DND-41 (cell line): ENCODE data around the gene MATR3.
A peak's percentile ranks its signal among the peaks of the same experiment; 100 is the strongest.

Experiments used
- ATAC-seq: fragments of 200-7000 bp; cut with Tn5 transposase; 3 replicates; pipeline ENCODE4 v1.9.1; 2021; ENCODE audit warnings: low read depth; ENCODE audit not compliant: insufficient read depth
- DNase-seq: peaks from one replicate; pipeline ENCODE4 v3.0.0-alpha.2; 2020
- H2AFZ ChIP-seq: 2 replicates; pipeline ENCODE4 v1.6.0; 2012; ENCODE audit warnings: low read depth, low read length
- H3K27ac ChIP-seq: 2 replicates; pipeline ENCODE4 v1.5.1; 2012; ENCODE audit warnings: low read length, inconsistent platforms
- H3K27me3 ChIP-seq: fragments of 200-600 bp; sonication (generic); 2 replicates; pipeline ENCODE4 v1.6.0; 2012; ENCODE audit warnings: low read length, mild to moderate bottlenecking, inconsistent platforms; ENCODE audit not compliant: insufficient read depth, poor library complexity
- H3K36me3 ChIP-seq: 2 replicates; pipeline ENCODE4 v1.5.1; 2012; ENCODE audit warnings: low read length, inconsistent platforms; ENCODE audit not compliant: insufficient read depth
- H3K4me1 ChIP-seq: 2 replicates; pipeline ENCODE4 v1.5.1; 2012; ENCODE audit warnings: mild to moderate bottlenecking, low read length; ENCODE audit not compliant: insufficient read depth
- H3K4me2 ChIP-seq: 2 replicates; pipeline ENCODE4 v1.6.0; 2012; ENCODE audit warnings: mild to moderate bottlenecking, moderate library complexity, low read length, inconsistent platforms; ENCODE audit not compliant: insufficient read depth
- H3K4me3 ChIP-seq, 2 experiments: fragments of 200-600 bp in 1 of 2; shearing (Covaris generic) in 1 of 2; 2 replicates each; pipeline ENCODE4 v1.5.1; 2012 to 2016; ENCODE audit warnings: inconsistent platforms in 2 of 2, low read length in 2 of 2, mild to moderate bottlenecking in 2 of 2, low read depth in 1 of 2, moderate library complexity in 1 of 2
- H3K79me2 ChIP-seq: 2 replicates; pipeline ENCODE4 v1.6.0; 2012; ENCODE audit warnings: low read length, inconsistent platforms; ENCODE audit not compliant: insufficient read depth
- H3K9ac ChIP-seq: 2 replicates; pipeline ENCODE4 v1.6.0; 2012; ENCODE audit warnings: low read depth, mild to moderate bottlenecking, inconsistent platforms, low read length, moderate library complexity
- H3K9me3 ChIP-seq: 2 replicates; pipeline ENCODE4 v1.5.1; 2012; ENCODE audit warnings: low read length, moderate library complexity, mild to moderate bottlenecking, inconsistent platforms; ENCODE audit not compliant: insufficient read depth, severe bottlenecking
- H4K20me1 ChIP-seq: 2 replicates; pipeline ENCODE4 v1.6.0; 2012; ENCODE audit warnings: low read length; ENCODE audit not compliant: insufficient read depth
- CTCF ChIP-seq: IDR thresholded peaks from 2 replicates; pipeline ENCODE4 v1.5.1; 2012; ENCODE audit warnings: borderline replicate concordance, low read length, moderate library complexity, mild to moderate bottlenecking; ENCODE audit not compliant: poor library complexity, severe bottlenecking; ENCODE audit errors: extremely low read depth
- EZH2 ChIP-seq: IDR thresholded peaks from 3 replicates; pipeline ENCODE4 v1.6.1; 2012; ENCODE audit warnings: borderline replicate concordance, low read depth, mild to moderate bottlenecking, moderate library complexity, low read length, inconsistent platforms; ENCODE audit not compliant: severe bottlenecking

The MATR3 gene

DNA sequence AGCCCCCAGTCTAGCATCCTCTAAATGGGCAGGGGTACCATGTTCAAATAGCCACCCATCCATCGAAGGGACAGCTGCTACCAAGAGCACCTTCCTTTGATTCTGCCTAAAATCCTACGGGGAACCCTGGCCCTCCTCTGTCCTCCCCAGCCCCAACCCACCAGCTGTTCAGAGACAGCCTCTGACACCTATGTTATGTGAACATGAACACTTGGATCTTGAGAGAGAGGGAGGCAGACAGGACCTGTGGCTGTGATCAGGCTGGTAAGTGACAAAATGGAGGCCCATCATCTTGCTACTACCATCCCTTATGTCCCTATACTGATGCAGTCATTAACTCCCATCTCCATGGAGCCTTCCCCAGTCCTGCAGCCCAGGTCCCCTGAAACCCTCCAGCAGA is 81.4 kb downstream of the MATR3 start:
- Histone ChIP-seq H3K36me3 (peaks cover 60% of the 10 kb centered on the region), H3K9me3 (no peaks in the 10 kb centered on the region), H3K79me2 (no peaks in the 10 kb centered on the region; the same call in 1 of the 2 replicates), H3K9ac (no peak overlapping the region), H2AFZ (no peak overlapping the region), H3K27ac (no peak overlapping the region), H3K4me3 (no peak overlapping the region), H4K20me1 (peaks cover 9% of the 10 kb centered on the region; the same call in 1 of the 2 replicates), H3K27me3 (no peaks in the 10 kb centered on the region), H3K4me1 (no peaks in the 10 kb centered on the region), H3K4me2 (no peak overlapping the region)
- 0 out of 3 replicates have a peak, but pooled peaks have one; percentile 6 for ATAC-seq
- peak; percentile 40 for TF ChIP-seq CTCF
- TF ChIP-seq EZH2 = no peak
- no peak for DNase-seq

GRCh38 chr5:139376364-139376763 is 82.8 kb downstream of the MATR3 start:
- Histone ChIP-seq H3K27ac (no peak overlapping the region), H3K36me3 (peaks cover 50% of the 10 kb centered on the region), H3K4me2 (no peak overlapping the region), H3K27me3 (no peaks in the 10 kb centered on the region), H4K20me1 (peaks cover 6% of the 10 kb centered on the region; the same call in 1 of the 2 replicates), H3K9me3 (no peaks in the 10 kb centered on the region), H2AFZ (no peak overlapping the region), H3K4me1 (no peaks in the 10 kb centered on the region), H3K4me3 (no peak overlapping the region), H3K9ac (no peak overlapping the region), H3K79me2 (no peaks in the 10 kb centered on the region)
- no peak for TF ChIP-seq EZH2
- no peak for TF ChIP-seq CTCF
- ATAC-seq (no peak), DNase-seq (no peak)

GRCh38 chr5:139377226-139377625 is 83.7 kb downstream of the MATR3 start:
- ATAC-seq (no peak), DNase-seq (no peak)
- Histone ChIP-seq H3K4me1 (no peaks in the 10 kb centered on the region), H2AFZ (no peak overlapping the region), H3K79me2 (no peaks in the 10 kb centered on the region), H3K27me3 (no peaks in the 10 kb centered on the region), H3K4me2 (no peak overlapping the region), H3K9ac (no peak overlapping the region), H3K36me3 (peaks cover 41% of the 10 kb centered on the region), H4K20me1 (peaks cover 4% of the 10 kb centered on the region; the same call in 1 of the 2 replicates), H3K9me3 (no peaks in the 10 kb centered on the region), H3K4me3 (no peak overlapping the region), H3K27ac (peak overlapping the region; percentile 33; the same call in 1 of the 2 replicates)
- TF ChIP-seq EZH2 (no peak), CTCF (no peak)
